IMR-90 (cell line): ENCODE results near the gene TMC1. TPM values are rescaled to one million over a fixed set of nuclear protein-coding genes. Genes with fewer than 3 reads are reported as not detected.

Experiments
- ATAC-seq: fragments of 200-7000 bp; cut with Tn5 transposase; 2 replicates; pipeline ENCODE4 v1.9.1; 2020; ENCODE audit warnings: low read depth, mild to moderate bottlenecking, moderate library complexity
- BruUV-seq: library from RNA; stranded (reverse); fragments of 400-500 nt; replicated peaks from 2 replicates; lab custom pipeline; 2021; lab: Mats Ljungman, UMichigan
- CTCF ChIA-PET: fragments of 300-600 bp; formaldehyde crosslinking; extraction: SDS; loops from one replicate; lab custom pipeline; 2021; ENCODE audit warnings: antibody characterized with exemption; lab: Yijun Ruan, JAX
- POLR2A ChIA-PET: fragments of 300-600 bp; sonication (Branson Sonifier 250); formaldehyde crosslinking; loops from one replicate; lab custom pipeline; 2022; ENCODE audit warnings: antibody characterized with exemption; ENCODE audit not compliant: unreplicated experiment; lab: Charles Lee
- DNase-seq: peaks from one replicate; pipeline ENCODE4 v3.0.0; 2013
- H2AFZ ChIP-seq: replicated peaks from 2 replicates; pipeline ENCODE3; 2013; ENCODE audit warnings: low read length, mild to moderate bottlenecking; ENCODE audit not compliant: poor library complexity
- H2AK5ac ChIP-seq: 2 replicates; pipeline ENCODE4 v1.6.1; 2013; ENCODE audit warnings: low read depth, low read length, inconsistent platforms
- H2AK9ac ChIP-seq: replicated peaks from 2 replicates; pipeline ENCODE3; 2013; ENCODE audit warnings: mild to moderate bottlenecking, low read depth, low read length, moderate library complexity; ENCODE audit not compliant: poor library complexity
- H2BK120ac ChIP-seq: 2 replicates; pipeline ENCODE4 v1.6.1; 2013; ENCODE audit warnings: low read depth, low read length, inconsistent platforms
- H2BK15ac ChIP-seq: 3 replicates; pipeline ENCODE4 v1.6.1; 2013; ENCODE audit warnings: low read depth, low read length, inconsistent platforms
- H2BK20ac ChIP-seq: 2 replicates; pipeline ENCODE4 v1.6.1; 2013; ENCODE audit warnings: low read depth, mild to moderate bottlenecking, inconsistent platforms, low read length, moderate library complexity
- H2BK5ac ChIP-seq: 2 replicates; pipeline ENCODE4 v1.6.1; 2013; ENCODE audit warnings: mild to moderate bottlenecking, low read depth, low read length, inconsistent platforms; ENCODE audit not compliant: poor library complexity, severe bottlenecking
- H3K14ac ChIP-seq: replicated peaks from 2 replicates; pipeline ENCODE4 v1.6.1; 2013; ENCODE audit warnings: low read depth, low read length, inconsistent platforms
- H3K18ac ChIP-seq: 2 replicates; pipeline ENCODE4 v1.6.1; 2013; ENCODE audit warnings: low read depth, low read length, control low read depth
- H3K23ac ChIP-seq: 2 replicates; pipeline ENCODE4 v1.6.1; 2013; ENCODE audit warnings: low read depth, low read length, inconsistent platforms
- H3K27ac ChIP-seq: 2 replicates; pipeline ENCODE4 v1.5.1; 2013; ENCODE audit warnings: mild to moderate bottlenecking, control low read depth, low read length; ENCODE audit not compliant: insufficient read depth
- H3K27me3 ChIP-seq: 2 replicates; pipeline ENCODE4 v1.6.1; 2013; ENCODE audit warnings: low read length; ENCODE audit not compliant: control insufficient read depth, insufficient read depth
- H3K36me3 ChIP-seq: 2 replicates; pipeline ENCODE4 v1.6.1; 2013; ENCODE audit warnings: low read length, mixed read lengths; ENCODE audit not compliant: control insufficient read depth, insufficient read depth
- H3K4ac ChIP-seq: 2 replicates; pipeline ENCODE4 v1.6.1; 2013; ENCODE audit warnings: low read depth, low read length, inconsistent platforms
- H3K4me1 ChIP-seq: 2 replicates; pipeline ENCODE4 v1.6.1; 2013; ENCODE audit warnings: low read length, mixed read lengths; ENCODE audit not compliant: control insufficient read depth, insufficient read depth
- H3K4me2 ChIP-seq: 2 replicates; pipeline ENCODE4 v1.6.1; 2013; ENCODE audit warnings: low read depth, mild to moderate bottlenecking, control low read depth, low read length, moderate library complexity
- H3K4me3 ChIP-seq: 2 replicates; pipeline ENCODE4 v1.5.1; 2013; ENCODE audit warnings: low read depth, mild to moderate bottlenecking, control low read depth, low read length, moderate library complexity; ENCODE audit not compliant: insufficient read depth
- H3K56ac ChIP-seq: 2 replicates; pipeline ENCODE4 v1.6.1; 2013; ENCODE audit warnings: low read length, inconsistent platforms; ENCODE audit not compliant: insufficient read depth; ENCODE audit errors: extremely low read depth
- H3K79me1 ChIP-seq, 2 experiments: 2 replicates each; pipeline ENCODE4 v1.6.1; 2013; ENCODE audit warnings: low read length in 2 of 2, inconsistent platforms in 1 of 2, low read depth in 1 of 2
- H3K9ac ChIP-seq: 2 replicates; pipeline ENCODE4 v1.6.1; 2013; ENCODE audit warnings: low read depth, low read length, control low read depth
- H3K9me1 ChIP-seq: 2 replicates; pipeline ENCODE4 v1.6.1; 2013; ENCODE audit warnings: low read length, inconsistent platforms; ENCODE audit not compliant: insufficient read depth
- H3K9me3 ChIP-seq: 2 replicates; pipeline ENCODE4 v1.6.1; 2013; ENCODE audit warnings: low read length; ENCODE audit not compliant: control insufficient read depth, insufficient read depth
- H4K20me1 ChIP-seq: 2 replicates; pipeline ENCODE4 v1.6.1; 2013; ENCODE audit warnings: low read length, inconsistent platforms; ENCODE audit not compliant: insufficient read depth
- H4K5ac ChIP-seq: 2 replicates; pipeline ENCODE4 v1.6.1; 2013; ENCODE audit warnings: mild to moderate bottlenecking, low read depth, low read length, control low read depth
- H4K8ac ChIP-seq, 2 experiments: 2 replicates each; pipeline ENCODE4 v1.6.1; 2013; ENCODE audit warnings: low read depth in 2 of 2, low read length in 2 of 2, control low read depth in 1 of 2, inconsistent platforms in 1 of 2
- H4K91ac ChIP-seq: 2 replicates; pipeline ENCODE4 v1.6.1; 2013; ENCODE audit warnings: low read depth, low read length, inconsistent platforms; ENCODE audit not compliant: insufficient read depth
- BHLHE40 ChIP-seq: fragments of 150-350 bp; IDR thresholded peaks from 2 replicates; pipeline ENCODE4 v1.6.1; 2016; ENCODE audit warnings: mild to moderate bottlenecking, low read depth, low read length
- CEBPB ChIP-seq: IDR thresholded peaks from 2 replicates; pipeline ENCODE4 v1.6.1; 2012; ENCODE audit warnings: low read depth, low read length, improper control_type of control experiment
- CHD1 ChIP-seq: IDR thresholded peaks from 2 replicates; pipeline ENCODE4 v1.6.1; 2012; ENCODE audit warnings: low read depth, low read length, improper control_type of control experiment
- CTCF ChIP-seq: conservative IDR thresholded peaks from 2 replicates; pipeline ENCODE4 v1.5.1; 2012; ENCODE audit warnings: mild to moderate bottlenecking, low read depth, low read length, improper control_type of control experiment
- FOS ChIP-seq: fragments of 150-350 bp; IDR thresholded peaks from 2 replicates; pipeline ENCODE4 v1.6.1; 2016; ENCODE audit warnings: low read depth, low read length
- MAFK ChIP-seq: IDR thresholded peaks from 2 replicates; pipeline ENCODE4 v1.6.1; 2012; ENCODE audit warnings: low read depth, low read length, improper control_type of control experiment
- MAZ ChIP-seq: IDR thresholded peaks from 2 replicates; pipeline ENCODE4 v1.6.1; 2012; ENCODE audit warnings: low read depth, mild to moderate bottlenecking, low read length, improper control_type of control experiment, moderate library complexity, borderline replicate concordance
- MXI1 ChIP-seq: IDR thresholded peaks from 2 replicates; pipeline ENCODE4 v1.6.1; 2012; ENCODE audit warnings: low read depth, mild to moderate bottlenecking, low read length, moderate library complexity, borderline replicate concordance
- NFE2L2 ChIP-seq: fragments of 150-350 bp; IDR thresholded peaks from 2 replicates; pipeline ENCODE4 v1.6.1; 2016; ENCODE audit warnings: low read depth, mild to moderate bottlenecking, low read length
- POLR2A ChIP-seq: IDR thresholded peaks from 2 replicates; pipeline ENCODE4 v1.6.1; 2012; ENCODE audit warnings: mild to moderate bottlenecking, low read depth, low read length
- RAD21 ChIP-seq: IDR thresholded peaks from 2 replicates; pipeline ENCODE4 v1.6.1; 2012; ENCODE audit warnings: low read length, improper control_type of control experiment
- RCOR1 ChIP-seq: IDR thresholded peaks from 2 replicates; pipeline ENCODE4 v1.6.1; 2012; ENCODE audit warnings: mild to moderate bottlenecking, low read length, improper control_type of control experiment; ENCODE audit not compliant: insufficient replicate concordance
- RFX5 ChIP-seq: IDR thresholded peaks from 2 replicates; pipeline ENCODE4 v1.8.0; 2012; ENCODE audit warnings: low read depth, mild to moderate bottlenecking, low read length, moderate library complexity
- SMC3 ChIP-seq: fragments of 150-350 bp; IDR thresholded peaks from 2 replicates; pipeline ENCODE4 v1.6.1; 2016; ENCODE audit warnings: low read depth, mild to moderate bottlenecking, antibody characterized with exemption, low read length, moderate library complexity
- WGBS, 2 experiments: methylation state at CpG; one replicate each; pipeline versions ENCODE4 v1.1.5 to v1.1.7; 2013; ENCODE audit warnings: missing lambda C conversion rate in 2 of 2; ENCODE audit not compliant: insufficient read length in 1 of 2; ENCODE audit errors: extremely low coverage in 2 of 2; 5-methylcytosine and 5-hydroxymethylcytosine counted together
- dilution Hi-C: fragments of 300-500 bp; cut with HindIII; formaldehyde crosslinking; loops from one replicate; pipeline ENCODE4 v1.14.3; 2018; ENCODE audit warnings: low sequenced_read_pairs; ENCODE audit not compliant: unreplicated experiment
- in situ Hi-C: fragments of 300-500 bp; cut with MboI; formaldehyde crosslinking; loops from 3 replicates; pipeline ENCODE4 v1.14.3; 2019; ENCODE audit warnings: low sequenced_read_pairs, inconsistent platforms, mixed read lengths
- intact Hi-C: fragments of 100-400 bp; cut with micrococcal nuclease; formaldehyde crosslinking; loops from 2 replicates; pipeline ENCODE4 v1.10.0; 2022
- polyA plus RNA-seq, 3 experiments: library from polyadenylated mRNA; depleted of rRNA; stranded (reverse); fragments of >200 nt; gene quantifications; 2 replicates each; pipeline ENCODE4 v1.2.3, GENCODE V29; 2012; ENCODE audit warnings: low replicate concordance in 1 of 3
- total RNA-seq: library from RNA; depleted of rRNA; stranded (reverse); fragments of >200 nt; gene quantifications from 2 replicates; pipeline ENCODE4 v1.2.3, GENCODE V29; 2012
- TF ChIP-seq, protein P1 (sequence below): fragments of 150-350 bp; IDR thresholded peaks from 2 replicates; pipeline ENCODE4 v1.6.1; 2017; ENCODE audit warnings: mild to moderate bottlenecking, antibody characterized with exemption, low read length, low read depth
- TF ChIP-seq, protein P2 (sequence below): fragments of 150-350 bp; IDR thresholded peaks from 2 replicates; pipeline ENCODE4 v1.6.1; 2016; ENCODE audit warnings: low read depth, mild to moderate bottlenecking, low read length, moderate library complexity, borderline replicate concordance

Gene TMC1
- total and polyA plus RNA-seq, 2 of the 4 experiments (the other 2 are of a cell fraction) = not detected

DNA sequence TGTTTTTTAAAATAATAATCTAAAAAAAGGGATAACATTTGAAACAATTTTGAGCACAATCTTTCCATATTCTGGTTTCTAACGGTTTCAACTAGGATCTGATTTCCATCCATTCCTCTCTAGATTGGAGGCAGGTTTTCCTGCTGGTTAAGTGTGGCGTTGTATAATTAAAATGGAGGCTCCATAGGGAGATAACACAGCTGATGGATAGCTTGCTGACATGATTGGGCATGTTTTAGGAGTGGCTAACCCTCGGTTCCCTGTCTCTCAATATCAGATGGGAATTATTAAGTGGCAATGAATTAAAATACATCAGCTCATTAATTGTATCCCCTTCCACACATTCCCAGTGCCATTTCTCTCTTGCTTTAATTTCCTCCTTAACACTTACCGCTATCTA is 222.4 kb downstream of the TMC1 start:
- Histone ChIP-seq H3K4me1 (no peaks in the 10 kb centered on the region), H4K5ac (no peak overlapping the region), H3K4ac (no peak overlapping the region), H4K20me1 (no peaks in the 10 kb centered on the region), H3K4me2 (no peak overlapping the region), H3K4me3 (no peak overlapping the region), H4K8ac (no peak overlapping the region), H2AK5ac (no peak overlapping the region), H3K9me1 (no peaks in the 10 kb centered on the region), H3K18ac (no peak overlapping the region), H3K27ac (no peak overlapping the region), H2BK5ac (no peak overlapping the region), H2BK20ac (no peak overlapping the region), H3K36me3 (no peaks in the 10 kb centered on the region), H2BK15ac (no peak overlapping the region), H3K14ac (no peak overlapping the region), H3K79me1 (no peaks in the 10 kb centered on the region), H2BK120ac (no peak overlapping the region), H2AFZ (no peak overlapping the region), H3K56ac (no peak overlapping the region), H2AK9ac (no peak overlapping the region), H3K23ac (no peak overlapping the region), H3K27me3 (no peaks in the 10 kb centered on the region), H3K9me3 (no peaks in the 10 kb centered on the region), H4K91ac (no peak overlapping the region), H3K9ac (no peak overlapping the region)
- ATAC-seq = no peak
- POLR2A ChIA-PET = no interaction called here
- intact Hi-C loops (no loop called here), in situ Hi-C loops (no loop called here), dilution Hi-C loops (no loop called here)
- TF ChIP-seq NFE2L2 (no peak), CHD1 (no peak), BHLHE40 (no peak), FOS (no peak), RCOR1 (no peak), MXI1 (no peak), MAZ (no peak), RAD21 (no peak), RFX5 (no peak), POLR2A (no peak), CEBPB (no peak), MAFK (no peak), CTCF (no peak), SMC3 (no peak)
- TF ChIP-seq, protein P1, sequence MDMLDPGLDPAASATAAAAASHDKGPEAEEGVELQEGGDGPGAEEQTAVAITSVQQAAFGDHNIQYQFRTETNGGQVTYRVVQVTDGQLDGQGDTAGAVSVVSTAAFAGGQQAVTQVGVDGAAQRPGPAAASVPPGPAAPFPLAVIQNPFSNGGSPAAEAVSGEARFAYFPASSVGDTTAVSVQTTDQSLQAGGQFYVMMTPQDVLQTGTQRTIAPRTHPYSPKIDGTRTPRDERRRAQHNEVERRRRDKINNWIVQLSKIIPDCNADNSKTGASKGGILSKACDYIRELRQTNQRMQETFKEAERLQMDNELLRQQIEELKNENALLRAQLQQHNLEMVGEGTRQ = no peak
- TF ChIP-seq, protein P2, sequence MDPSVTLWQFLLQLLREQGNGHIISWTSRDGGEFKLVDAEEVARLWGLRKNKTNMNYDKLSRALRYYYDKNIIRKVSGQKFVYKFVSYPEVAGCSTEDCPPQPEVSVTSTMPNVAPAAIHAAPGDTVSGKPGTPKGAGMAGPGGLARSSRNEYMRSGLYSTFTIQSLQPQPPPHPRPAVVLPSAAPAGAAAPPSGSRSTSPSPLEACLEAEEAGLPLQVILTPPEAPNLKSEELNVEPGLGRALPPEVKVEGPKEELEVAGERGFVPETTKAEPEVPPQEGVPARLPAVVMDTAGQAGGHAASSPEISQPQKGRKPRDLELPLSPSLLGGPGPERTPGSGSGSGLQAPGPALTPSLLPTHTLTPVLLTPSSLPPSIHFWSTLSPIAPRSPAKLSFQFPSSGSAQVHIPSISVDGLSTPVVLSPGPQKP = no peak
- CTCF ChIA-PET = interaction anchor here (0.6 to 0.9 kb wide), 2 partner anchors 9 to 453 kb away, joined by 4 to 7 read pairs; no protein-coding TSS in a partner anchor
- DNase-seq = no peak
- BruUV-seq = no TSS peak
- WGBS, 2 experiments = 100% methylated on average over 1 of the region's 4 CpGs; no CpG with 5 or more reads in 1 of the 2 experiments
